Measurements from ENCODE around the gene TMPRSS9. TPM values are rescaled to one million over a fixed set of nuclear protein-coding genes. Genes with fewer than 3 reads are reported as not detected.

The TMPRSS9 gene
- total RNA-seq, 1 experiment from 2014 or later, result 0.23 TPM

- in situ Hi-C loops (cut with HindIII; ENCODE audit: low pct_unique_long_range_greater_than_20kb, low sequenced_read_pairs), result no loop called here
Observed at GRCh38 chr19:2421581-2422306, 61.7 kb downstream of the TMPRSS9 start.

More at GRCh38 chr19:2421581-2422306, 61.7 kb downstream of the TMPRSS9 start:
- CTCF ChIA-PET, result no interaction called here
- no peak for ATAC-seq
- H3K27me3 ChIP-seq (ENCODE audit: control insufficient read depth, insufficient read depth, low read length), result no peaks in the 10 kb centered on the region
- no peak overlapping the region for H3K4me3 ChIP-seq (ENCODE audit: low read depth in 2 of 2, low read length in 2 of 2)
- peaks cover 5% of the 10 kb centered on the region; the same call in 1 of the 2 replicates for H3K4me1 ChIP-seq (ENCODE audit: control insufficient read depth, insufficient read depth, low read length)
- TF ChIP-seq REST (IDR thresholded peaks at IDR 0.05; ENCODE audit: insufficient read depth in 1 of 2, low read depth in 2 of 2, low read length in 1 of 2) (no peak), CTCF (IDR thresholded peaks at IDR 0.05) (no peak), POLR2AphosphoS5 (IDR thresholded peaks at IDR 0.05; ENCODE audit: low read depth, low read length) (no peak), SIN3A (IDR thresholded peaks at IDR 0.05; ENCODE audit: borderline replicate concordance, insufficient read depth, low read depth, low read length) (no peak), TCF7L2 (IDR thresholded peaks at IDR 0.05; ENCODE audit: low read depth, low read length) (no peak)
- BruUV-seq (replicated peaks), result no TSS peak
- H3K36me3 ChIP-seq (ENCODE audit: control insufficient read depth, insufficient read depth, low read length), result peaks cover 2% of the 10 kb centered on the region; the same call in 1 of the 2 replicates
- no peak for DNase-seq (ENCODE audit: low read depth, low spot score)
- no peaks in the 10 kb centered on the region for H3K9me3 ChIP-seq (ENCODE audit: control insufficient read depth, insufficient read depth, low read depth, low read length)
- POLR2A ChIA-PET, result no interaction called here
- intact Hi-C loops (cut with micrococcal nuclease; ENCODE audit: unreplicated experiment), result no loop called here
- H3K27ac ChIP-seq (ENCODE audit: low read length), result no peak overlapping the region
